PFSK-1 (cell line): Measurements from ENCODE around the gene GAS2L2.

Experiments used
- SIN3A ChIP-seq: IDR thresholded peaks from 2 replicates; pipeline ENCODE4 v1.6.1; 2012; ENCODE audit warnings: mild to moderate bottlenecking, low read length, moderate library complexity, borderline replicate concordance; ENCODE audit not compliant: insufficient read depth
- TAF1 ChIP-seq: IDR thresholded peaks from 2 replicates; pipeline ENCODE4 v1.6.1; 2012; ENCODE audit warnings: low read length, control low read depth, borderline replicate concordance; ENCODE audit not compliant: insufficient read depth
- TF ChIP-seq, protein P1 (sequence below), 2 experiments: IDR thresholded peaks; 2 replicates each; pipeline versions ENCODE4 v1.6.1 to v1.8.0; 2011 to 2012; ENCODE audit warnings: low read depth in 2 of 2, low read length in 2 of 2, control low read depth in 1 of 2, inconsistent platforms in 1 of 2, mild to moderate bottlenecking in 1 of 2, moderate library complexity in 1 of 2; ENCODE audit not compliant: insufficient read depth in 1 of 2

- no peak for TF ChIP-seq SIN3A
- TF ChIP-seq, protein P1, sequence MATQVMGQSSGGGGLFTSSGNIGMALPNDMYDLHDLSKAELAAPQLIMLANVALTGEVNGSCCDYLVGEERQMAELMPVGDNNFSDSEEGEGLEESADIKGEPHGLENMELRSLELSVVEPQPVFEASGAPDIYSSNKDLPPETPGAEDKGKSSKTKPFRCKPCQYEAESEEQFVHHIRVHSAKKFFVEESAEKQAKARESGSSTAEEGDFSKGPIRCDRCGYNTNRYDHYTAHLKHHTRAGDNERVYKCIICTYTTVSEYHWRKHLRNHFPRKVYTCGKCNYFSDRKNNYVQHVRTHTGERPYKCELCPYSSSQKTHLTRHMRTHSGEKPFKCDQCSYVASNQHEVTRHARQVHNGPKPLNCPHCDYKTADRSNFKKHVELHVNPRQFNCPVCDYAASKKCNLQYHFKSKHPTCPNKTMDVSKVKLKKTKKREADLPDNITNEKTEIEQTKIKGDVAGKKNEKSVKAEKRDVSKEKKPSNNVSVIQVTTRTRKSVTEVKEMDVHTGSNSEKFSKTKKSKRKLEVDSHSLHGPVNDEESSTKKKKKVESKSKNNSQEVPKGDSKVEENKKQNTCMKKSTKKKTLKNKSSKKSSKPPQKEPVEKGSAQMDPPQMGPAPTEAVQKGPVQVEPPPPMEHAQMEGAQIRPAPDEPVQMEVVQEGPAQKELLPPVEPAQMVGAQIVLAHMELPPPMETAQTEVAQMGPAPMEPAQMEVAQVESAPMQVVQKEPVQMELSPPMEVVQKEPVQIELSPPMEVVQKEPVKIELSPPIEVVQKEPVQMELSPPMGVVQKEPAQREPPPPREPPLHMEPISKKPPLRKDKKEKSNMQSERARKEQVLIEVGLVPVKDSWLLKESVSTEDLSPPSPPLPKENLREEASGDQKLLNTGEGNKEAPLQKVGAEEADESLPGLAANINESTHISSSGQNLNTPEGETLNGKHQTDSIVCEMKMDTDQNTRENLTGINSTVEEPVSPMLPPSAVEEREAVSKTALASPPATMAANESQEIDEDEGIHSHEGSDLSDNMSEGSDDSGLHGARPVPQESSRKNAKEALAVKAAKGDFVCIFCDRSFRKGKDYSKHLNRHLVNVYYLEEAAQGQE (IDR thresholded peaks at IDR 0.05; ENCODE audit: insufficient read depth in 1 of 2, low read depth in 2 of 2, low read length in 2 of 2): no peak
- TF ChIP-seq TAF1: no peak
Observed at GRCh38 chr17:35708149-35708548, 44.9 kb downstream of the GAS2L2 start.
